Liver (tissue), 9 donors: ENCODE results near the gene MSI2. TPM values are rescaled to one million over a fixed set of nuclear protein-coding genes. Genes with fewer than 3 reads are reported as not detected.

Experiments used
- DNase-seq: peaks from one replicate; pipeline ENCODE4 v3.0.0-alpha.2; 2017; ENCODE audit warnings: low spot score
- H3K27ac ChIP-seq, 2 donors: one replicate each; pipeline ENCODE4 v1.7.0; 2013; ENCODE audit warnings: inconsistent platforms in 2 of 2, low read length in 2 of 2, control low read depth in 1 of 2, low read depth in 1 of 2, mild to moderate bottlenecking in 1 of 2
- H3K27me3 ChIP-seq, 4 donors: one replicate each; pipeline versions ENCODE4 v1.6.1 to v1.7.0; 2013; ENCODE audit warnings: low read length in 3 of 4, inconsistent platforms in 1 of 4, mild to moderate bottlenecking in 1 of 4, moderate library complexity in 1 of 4; ENCODE audit not compliant: control insufficient read depth in 4 of 4, insufficient read depth in 4 of 4
- H3K36me3 ChIP-seq, 4 donors: one replicate each; pipeline versions ENCODE4 v1.6.1 to v1.7.0; 2013; ENCODE audit warnings: low read length in 3 of 4, mild to moderate bottlenecking in 3 of 4, low read depth in 1 of 4, moderate library complexity in 1 of 4; ENCODE audit not compliant: control insufficient read depth in 4 of 4, insufficient read depth in 3 of 4
- H3K4me1 ChIP-seq, 4 donors: one replicate each; pipeline versions ENCODE4 v1.6.1 to v1.7.0; 2013; ENCODE audit warnings: low read length in 3 of 4, mild to moderate bottlenecking in 3 of 4, moderate library complexity in 1 of 4; ENCODE audit not compliant: control insufficient read depth in 4 of 4, insufficient read depth in 4 of 4
- H3K4me3 ChIP-seq, 3 donors: one replicate each; pipeline versions ENCODE4 v1.6.1 to v1.7.0; 2013; ENCODE audit warnings: low read length in 3 of 3, control low read depth in 1 of 3, low read depth in 1 of 3, mild to moderate bottlenecking in 1 of 3
- H3K9ac ChIP-seq, 2 donors: one replicate each; pipeline ENCODE4 v1.7.0; 2013; ENCODE audit warnings: low read length in 2 of 2, mild to moderate bottlenecking in 2 of 2, moderate library complexity in 2 of 2, control low read depth in 1 of 2, low read depth in 1 of 2
- H3K9me3 ChIP-seq, 4 donors: one replicate each; pipeline versions ENCODE4 v1.6.1 to v1.7.0; 2013; ENCODE audit warnings: low read length in 3 of 4; ENCODE audit not compliant: control insufficient read depth in 4 of 4
- CTCF ChIP-seq: fragments of 150-350 bp; IDR thresholded peaks from 2 replicates; pipeline ENCODE4 v1.5.1; 2017; ENCODE audit warnings: improper control_type of control experiment, low read depth, low read length; ENCODE audit not compliant: missing input control
- FOXA1 ChIP-seq: IDR thresholded peaks from 2 replicates; pipeline ENCODE4 v1.6.1; 2016; ENCODE audit warnings: antibody characterized with exemption
- MAX ChIP-seq: IDR thresholded peaks from 2 replicates; pipeline ENCODE4 v1.6.1; 2016; ENCODE audit warnings: antibody characterized with exemption
- RAD21 ChIP-seq, 2 donors: IDR thresholded peaks; 2 replicates each; pipeline ENCODE4 v1.6.1; 2016; ENCODE audit warnings: antibody characterized with exemption in 2 of 2, mild to moderate bottlenecking in 2 of 2
- REST ChIP-seq: IDR thresholded peaks from 2 replicates; pipeline ENCODE4 v1.6.1; 2016; ENCODE audit warnings: antibody characterized with exemption, mild to moderate bottlenecking
- TAF1 ChIP-seq: conservative IDR thresholded peaks from 2 replicates; pipeline ENCODE4 v1.6.1; 2016; ENCODE audit warnings: antibody characterized with exemption, mild to moderate bottlenecking
- ZBTB33 ChIP-seq: IDR thresholded peaks from 2 replicates; pipeline ENCODE4 v1.6.1; 2016; ENCODE audit warnings: antibody characterized with exemption
- WGBS: extraction: QIAGEN DNeasy Blood & Tissue Kit; methylation state at CpG from one replicate; pipeline ENCODE4 v1.1.7; 2013; 5-methylcytosine and 5-hydroxymethylcytosine counted together
- polyA plus RNA-seq, 2 donors: library from polyadenylated mRNA; stranded (reverse) in 1 of 2; unstranded in 1 of 2; fragments of 200-250 nt in 1 of 2; fragments of >200 nt in 1 of 2; fragmentation: Nextera tagmentation in 1 of 2; extraction: Ambion mirVana in 1 of 2; gene quantifications; one replicate each; pipeline versions ENCODE4 v1.2.1 to v1.2.3, GENCODE V29; 2013 to 2015
- total RNA-seq, 2 donors: library from RNA; depleted of rRNA; stranded (reverse); fragments of >200 nt; gene quantifications; one replicate each; pipeline ENCODE4 v1.2.3, GENCODE V29; 2014
- TF ChIP-seq, protein P1 (sequence below): IDR thresholded peaks from 2 replicates; pipeline ENCODE4 v1.6.1; 2016; ENCODE audit warnings: antibody characterized with exemption
- donor health status: healthy.
- donor health status: healthy.
- donor health status: healthy.
- donor health status: healthy.
- donor health status: healthy.

Gene MSI2
- total and polyA plus RNA-seq, 4 donors: 5.7 to 15.6 (median 9.2) TPM

DNA sequence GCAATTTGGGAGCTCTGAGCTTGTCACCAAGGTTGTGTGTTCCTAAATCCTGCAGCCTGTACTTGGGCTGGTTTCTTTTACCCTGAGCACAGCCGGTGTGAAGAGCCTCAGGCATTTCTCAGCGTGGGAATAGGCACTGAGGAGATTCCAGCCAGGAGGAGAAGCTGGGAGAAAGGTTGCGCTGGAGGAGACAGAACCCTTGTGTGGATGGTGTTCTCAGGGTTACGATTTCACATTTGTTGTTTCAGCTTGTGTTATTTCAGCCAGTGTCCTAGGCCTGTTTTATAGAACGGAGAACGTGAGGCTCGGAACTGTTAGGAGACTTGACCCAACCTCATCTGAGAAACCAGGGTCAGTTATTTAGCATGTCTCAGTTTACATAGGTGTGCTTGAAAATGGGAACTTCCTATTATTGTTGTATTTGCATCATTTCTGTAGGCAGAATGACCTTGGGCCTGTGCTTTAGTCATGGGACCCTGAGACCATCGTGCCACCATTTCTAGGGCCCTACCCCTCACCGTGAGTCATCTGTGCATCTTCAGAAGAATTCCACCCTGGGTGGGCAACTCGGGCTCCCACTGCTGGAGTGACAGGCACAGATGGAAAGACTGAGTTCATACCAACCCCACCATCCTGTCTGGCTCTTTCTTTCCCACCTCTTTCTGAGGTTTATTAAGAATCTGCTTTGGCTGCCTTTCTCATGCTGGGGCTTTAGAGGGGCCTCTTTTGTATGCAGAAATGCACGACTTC, 134.9 kb downstream of the MSI2 start (continued):
- no peak for TF ChIP-seq TAF1
- TF ChIP-seq RAD21 (IDR thresholded peaks at IDR 0.05): no peak

GRCh38 chr17:57391857-57392471, 135.6 kb downstream of the MSI2 start:
- DNase-seq: no peak
- no peaks in the 10 kb centered on the region for H3K36me3 ChIP-seq
- no peaks in the 10 kb centered on the region for H3K27me3 ChIP-seq
- H3K27ac ChIP-seq: no peak overlapping the region
- no peaks in the 10 kb centered on the region for H3K4me1 ChIP-seq
- TF ChIP-seq REST: no peak
- TF ChIP-seq, protein P1, sequence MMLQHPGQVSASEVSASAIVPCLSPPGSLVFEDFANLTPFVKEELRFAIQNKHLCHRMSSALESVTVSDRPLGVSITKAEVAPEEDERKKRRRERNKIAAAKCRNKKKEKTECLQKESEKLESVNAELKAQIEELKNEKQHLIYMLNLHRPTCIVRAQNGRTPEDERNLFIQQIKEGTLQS: no peak
- TF ChIP-seq ZBTB33: no peak
- TF ChIP-seq FOXA1: no peak
- TF ChIP-seq TAF1: no peak
- 92% methylated on average over 11 of the region's 11 CpGs for WGBS
- no peak overlapping the region for H3K9ac ChIP-seq
- peaks cover 0 to 4% (median 2%) of the 10 kb centered on the region in 4 donors for H3K9me3 ChIP-seq
- H3K4me3 ChIP-seq: no peak overlapping the region

DNA sequence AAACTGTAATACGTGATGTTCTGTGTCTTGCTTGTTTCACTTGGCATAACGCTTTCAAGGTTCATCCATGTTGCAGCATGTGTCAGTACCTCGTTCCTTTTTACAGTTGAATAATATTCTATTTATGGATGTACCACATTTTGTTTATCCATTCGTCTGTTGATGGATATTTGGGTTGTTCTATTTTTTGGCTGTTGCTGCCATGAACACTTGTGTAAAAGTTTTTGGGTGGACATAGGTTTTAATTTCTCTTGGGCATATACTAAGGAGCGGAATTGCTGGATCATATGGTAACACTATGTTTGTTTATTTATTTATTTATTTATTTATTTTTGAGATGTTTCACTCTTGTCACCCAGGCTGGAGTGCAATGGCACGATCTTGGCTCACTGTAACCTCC, 137.0 kb downstream of the MSI2 start:
- Histone ChIP-seq H3K27ac (no peak overlapping the region), H3K4me3 (no peak overlapping the region), H3K27me3 (no peaks in the 10 kb centered on the region), H3K9me3 (peaks cover 0 to 4% (median 0%) of the 10 kb centered on the region in 4 donors), H3K4me1 (no peaks in the 10 kb centered on the region), H3K9ac (no peak overlapping the region), H3K36me3 (no peaks in the 10 kb centered on the region)
- no peak for TF ChIP-seq REST
- no peak for TF ChIP-seq CTCF
- TF ChIP-seq RAD21 (IDR thresholded peaks at IDR 0.05): no peak
- no peak for TF ChIP-seq MAX
- no peak for DNase-seq
- WGBS: 98% methylated on average over 6 of the region's 6 CpGs
